Endodermal cell (in vitro differentiated cells): ENCODE measurements around the gene LPIN1. TPM values are rescaled to one million over a fixed set of nuclear protein-coding genes. Genes with fewer than 3 reads are reported as not detected.

Experiments
- DNase-seq: peaks from one replicate; pipeline ENCODE4 v3.0.0-alpha.2; 2017
- H3K27ac ChIP-seq: 2 replicates; pipeline ENCODE4 v1.5.1; 2013; ENCODE audit warnings: mild to moderate bottlenecking, low read depth, low read length, moderate library complexity
- H3K27me3 ChIP-seq: 2 replicates; pipeline ENCODE4 v1.6.1; 2013; ENCODE audit warnings: mild to moderate bottlenecking, low read length, moderate library complexity; ENCODE audit not compliant: insufficient read depth, control insufficient read depth, poor library complexity, severe bottlenecking
- H3K36me3 ChIP-seq: 2 replicates; pipeline ENCODE4 v1.7.0; 2013; ENCODE audit warnings: mild to moderate bottlenecking, low read length, moderate library complexity; ENCODE audit not compliant: control insufficient read depth, insufficient read depth
- H3K4me1 ChIP-seq: one replicate; pipeline ENCODE4 v1.7.0; 2013; ENCODE audit warnings: low read length; ENCODE audit not compliant: control insufficient read depth, insufficient read depth
- H3K4me3 ChIP-seq: 2 replicates; pipeline ENCODE4 v1.5.1; 2013; ENCODE audit warnings: mild to moderate bottlenecking, low read length, moderate library complexity
- H3K9ac ChIP-seq: 2 replicates; pipeline ENCODE4 v1.6.1; 2013; ENCODE audit warnings: mild to moderate bottlenecking, low read length, moderate library complexity; ENCODE audit not compliant: poor library complexity, severe bottlenecking; ENCODE audit errors: extremely low read depth
- H3K9me3 ChIP-seq: 2 replicates; pipeline ENCODE4 v1.6.1; 2013; ENCODE audit warnings: mild to moderate bottlenecking, low read length, moderate library complexity; ENCODE audit not compliant: control insufficient read depth
- H3K27ac Mint-ChIP-seq: 2 replicates; pipeline ENCODE4 v1.8.0; 2020; ENCODE audit warnings: mixed read lengths
- H3K27me3 Mint-ChIP-seq: 2 replicates; pipeline ENCODE4 v1.8.0; 2021; ENCODE audit warnings: mild to moderate bottlenecking, mixed read lengths; ENCODE audit not compliant: insufficient read depth
- H3K36me3 Mint-ChIP-seq: 2 replicates; pipeline ENCODE4 v1.8.0; 2020; ENCODE audit warnings: low read depth, mixed read lengths
- H3K4me1 Mint-ChIP-seq: 2 replicates; pipeline ENCODE4 v1.8.0; 2020; ENCODE audit warnings: mixed read lengths
- H3K4me3 Mint-ChIP-seq: 2 replicates; pipeline ENCODE4 v1.8.0; 2020; ENCODE audit warnings: mild to moderate bottlenecking, moderate library complexity, mixed read lengths
- H3K9me3 Mint-ChIP-seq: 2 replicates; pipeline ENCODE4 v1.8.0; 2020; ENCODE audit warnings: mild to moderate bottlenecking, mixed read lengths
- WGBS, 2 experiments: methylation state at CpG; one replicate each; pipeline versions ENCODE4 v1.1.5 to v1.1.7; 2013; ENCODE audit warnings: missing lambda C conversion rate in 2 of 2, mixed read lengths in 1 of 2; ENCODE audit not compliant: insufficient coverage in 1 of 2, insufficient read length in 1 of 2; 5-methylcytosine and 5-hydroxymethylcytosine counted together
- total RNA-seq, 2 donors: library from RNA; stranded (reverse); fragmentation: NEBNext Ultra II Directional in 1 of 2; extraction: Animal tissue kit (Norgen Biotek cat#: 25700) in 1 of 2; gene quantifications; 2 replicates in 1 of 2; 3 replicates in 1 of 2; pipeline ENCODE4 v1.2.1, GENCODE V29; 2021
- TF ChIP-seq, protein P1 (sequence below): fragments of 200-600 bp; sonication (generic); conservative IDR thresholded peaks from 2 replicates; pipeline ENCODE4 v1.5.0; 2021; ENCODE audit warnings: antibody characterized with exemption, mild to moderate bottlenecking

LPIN1 gene
- total RNA-seq, 2 donors from 2014 or later = 23.9 to 24.3 TPM

GRCh38 chr2:11808016-11808400 lies 61.6 kb downstream of the LPIN1 start:
- Histone ChIP-seq H3K36me3 (peaks cover 51% of the 10 kb centered on the region), H3K9ac (no peak overlapping the region), H3K27ac (no peak overlapping the region), H3K4me3 (no peak overlapping the region), H3K9me3 (no peaks in the 10 kb centered on the region), H3K4me1 (no peaks in the 10 kb centered on the region), H3K27me3 (no peaks in the 10 kb centered on the region)
- H3K4me3 Mint-ChIP-seq = no peak overlapping the region
- no peaks in the 10 kb centered on the region for H3K27me3 Mint-ChIP-seq
- DNase-seq = peak; percentile 16
- 94 to 96% methylated on average over 8 of the region's 8 CpGs for WGBS, 2 experiments
- TF ChIP-seq, protein P1, sequence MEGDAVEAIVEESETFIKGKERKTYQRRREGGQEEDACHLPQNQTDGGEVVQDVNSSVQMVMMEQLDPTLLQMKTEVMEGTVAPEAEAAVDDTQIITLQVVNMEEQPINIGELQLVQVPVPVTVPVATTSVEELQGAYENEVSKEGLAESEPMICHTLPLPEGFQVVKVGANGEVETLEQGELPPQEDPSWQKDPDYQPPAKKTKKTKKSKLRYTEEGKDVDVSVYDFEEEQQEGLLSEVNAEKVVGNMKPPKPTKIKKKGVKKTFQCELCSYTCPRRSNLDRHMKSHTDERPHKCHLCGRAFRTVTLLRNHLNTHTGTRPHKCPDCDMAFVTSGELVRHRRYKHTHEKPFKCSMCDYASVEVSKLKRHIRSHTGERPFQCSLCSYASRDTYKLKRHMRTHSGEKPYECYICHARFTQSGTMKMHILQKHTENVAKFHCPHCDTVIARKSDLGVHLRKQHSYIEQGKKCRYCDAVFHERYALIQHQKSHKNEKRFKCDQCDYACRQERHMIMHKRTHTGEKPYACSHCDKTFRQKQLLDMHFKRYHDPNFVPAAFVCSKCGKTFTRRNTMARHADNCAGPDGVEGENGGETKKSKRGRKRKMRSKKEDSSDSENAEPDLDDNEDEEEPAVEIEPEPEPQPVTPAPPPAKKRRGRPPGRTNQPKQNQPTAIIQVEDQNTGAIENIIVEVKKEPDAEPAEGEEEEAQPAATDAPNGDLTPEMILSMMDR = no peak
- H3K27ac Mint-ChIP-seq = no peak overlapping the region
- H3K36me3 Mint-ChIP-seq = peaks cover 55% of the 10 kb centered on the region
- H3K9me3 Mint-ChIP-seq = no peaks in the 10 kb centered on the region
- H3K4me1 Mint-ChIP-seq = no peaks in the 10 kb centered on the region

- H3K4me3 ChIP-seq = no peak overlapping the region
- Mint-ChIP-seq H3K36me3 (peaks cover 61% of the 10 kb centered on the region), H3K9me3 (no peaks in the 10 kb centered on the region), H3K4me3 (no peak overlapping the region), H3K27ac (no peak overlapping the region), H3K27me3 (no peaks in the 10 kb centered on the region), H3K4me1 (no peaks in the 10 kb centered on the region)
- 94 to 96% methylated on average over 10 to 12 of the region's 12 CpGs for WGBS, 2 experiments
- peak; percentile 30 for DNase-seq
- TF ChIP-seq, protein P1 = no peak
- no peaks in the 10 kb centered on the region for H3K9me3 ChIP-seq
- H3K27ac ChIP-seq = no peak overlapping the region
- H3K4me1 ChIP-seq = no peaks in the 10 kb centered on the region
- H3K36me3 ChIP-seq = peaks cover 34% of the 10 kb centered on the region
- H3K9ac ChIP-seq = no peak overlapping the region
- H3K27me3 ChIP-seq = no peaks in the 10 kb centered on the region
These were observed 63.3 kb downstream of the LPIN1 start for GRCh38 chr2:11809586-11810236.

GRCh38 chr2:11810237-11810977 lies 64.0 kb downstream of the LPIN1 start:
- Histone ChIP-seq H3K9ac (no peak overlapping the region), H3K36me3 (peaks cover 27% of the 10 kb centered on the region), H3K27ac (no peak overlapping the region), H3K9me3 (no peaks in the 10 kb centered on the region), H3K27me3 (no peaks in the 10 kb centered on the region), H3K4me3 (no peak overlapping the region), H3K4me1 (no peaks in the 10 kb centered on the region)
- TF ChIP-seq, protein P1 = no peak
- H3K27ac Mint-ChIP-seq = no peak overlapping the region
- no peak overlapping the region for H3K4me3 Mint-ChIP-seq
- H3K9me3 Mint-ChIP-seq = no peaks in the 10 kb centered on the region
- DNase-seq = peak; percentile 14
- no peaks in the 10 kb centered on the region for H3K4me1 Mint-ChIP-seq
- H3K36me3 Mint-ChIP-seq = peaks cover 58% of the 10 kb centered on the region
- WGBS, 2 experiments = 97% methylated on average over 8 to 12 of the region's 12 CpGs
- no peaks in the 10 kb centered on the region for H3K27me3 Mint-ChIP-seq
